Kidney epithelial cell (primary cell): Measurements from ENCODE around the gene NTM. TPM values are rescaled to one million over a fixed set of nuclear protein-coding genes. Genes with fewer than 3 reads are reported as not detected.
"Not testable (repeated sequence)": the region's sequence is repeated elsewhere in the genome, so short reads cannot be mapped to it uniquely, and the experiment has no call there.

Experiments used
- DNase-seq: peaks from one replicate; pipeline ENCODE4 v3.0.0-alpha.2; 2010; ENCODE audit warnings: low read depth
- H3K27me3 ChIP-seq: 2 replicates; pipeline ENCODE4 v1.6.0; 2011; ENCODE audit warnings: low read length; ENCODE audit not compliant: control insufficient read depth, insufficient read depth
- H3K36me3 ChIP-seq: 2 replicates; pipeline ENCODE4 v1.5.1; 2011; ENCODE audit warnings: low read length; ENCODE audit not compliant: control insufficient read depth, insufficient read depth
- H3K4me3 ChIP-seq: 2 replicates; pipeline ENCODE4 v1.5.1; 2011; ENCODE audit warnings: low read depth, mild to moderate bottlenecking, control low read depth, low read length
- total RNA-seq: library from RNA; depleted of rRNA; stranded (reverse); fragments of >200 nt; gene quantifications from 2 replicates; pipeline ENCODE4 v1.2.3, GENCODE V29; 2015
- TF ChIP-seq, protein P1 (sequence below): IDR thresholded peaks from 2 replicates; pipeline ENCODE4 v1.5.1; 2011; ENCODE audit warnings: mild to moderate bottlenecking, moderate library complexity, low read length, control low read depth, inconsistent platforms; ENCODE audit not compliant: insufficient read depth, poor library complexity, severe bottlenecking

Gene NTM
- total RNA-seq, 1 donor from 2014 or later: 111 TPM

DNA sequence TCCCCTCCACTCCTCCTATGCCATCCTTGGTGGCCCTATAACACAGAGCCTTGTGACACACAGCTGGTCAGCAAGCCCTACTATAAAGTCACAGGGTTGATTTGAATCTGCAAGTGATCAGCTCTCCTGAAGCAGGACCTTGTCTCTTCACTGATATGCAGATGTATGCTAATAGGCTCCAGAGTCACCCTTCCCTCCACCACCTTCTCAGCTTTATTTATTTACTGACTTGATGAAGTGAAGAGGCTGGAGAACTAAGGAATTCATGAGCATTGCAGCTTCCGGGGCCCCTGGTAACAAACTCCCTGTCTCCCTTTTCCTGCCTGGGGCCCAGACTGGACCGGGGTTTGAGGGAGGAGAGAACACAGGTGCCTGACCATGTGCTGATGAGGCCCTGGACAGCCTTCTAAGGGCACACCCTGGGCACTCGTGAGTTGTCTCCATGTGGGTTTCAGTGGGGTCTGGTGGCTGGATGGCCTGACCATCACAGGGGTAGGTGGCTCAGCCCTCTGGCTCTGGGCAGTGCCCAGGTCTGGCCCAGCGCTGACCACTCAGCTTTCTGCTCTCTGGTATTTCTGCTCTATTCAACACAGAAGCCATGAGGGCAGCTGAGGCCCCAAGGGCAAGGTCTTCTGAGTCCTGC is 307.5 kb downstream of the NTM start:
- TF ChIP-seq, protein P1, sequence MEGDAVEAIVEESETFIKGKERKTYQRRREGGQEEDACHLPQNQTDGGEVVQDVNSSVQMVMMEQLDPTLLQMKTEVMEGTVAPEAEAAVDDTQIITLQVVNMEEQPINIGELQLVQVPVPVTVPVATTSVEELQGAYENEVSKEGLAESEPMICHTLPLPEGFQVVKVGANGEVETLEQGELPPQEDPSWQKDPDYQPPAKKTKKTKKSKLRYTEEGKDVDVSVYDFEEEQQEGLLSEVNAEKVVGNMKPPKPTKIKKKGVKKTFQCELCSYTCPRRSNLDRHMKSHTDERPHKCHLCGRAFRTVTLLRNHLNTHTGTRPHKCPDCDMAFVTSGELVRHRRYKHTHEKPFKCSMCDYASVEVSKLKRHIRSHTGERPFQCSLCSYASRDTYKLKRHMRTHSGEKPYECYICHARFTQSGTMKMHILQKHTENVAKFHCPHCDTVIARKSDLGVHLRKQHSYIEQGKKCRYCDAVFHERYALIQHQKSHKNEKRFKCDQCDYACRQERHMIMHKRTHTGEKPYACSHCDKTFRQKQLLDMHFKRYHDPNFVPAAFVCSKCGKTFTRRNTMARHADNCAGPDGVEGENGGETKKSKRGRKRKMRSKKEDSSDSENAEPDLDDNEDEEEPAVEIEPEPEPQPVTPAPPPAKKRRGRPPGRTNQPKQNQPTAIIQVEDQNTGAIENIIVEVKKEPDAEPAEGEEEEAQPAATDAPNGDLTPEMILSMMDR: no peak
- Histone ChIP-seq H3K27me3 (peaks cover 5% of the 10 kb centered on the region), H3K36me3 (no peaks in the 10 kb centered on the region), H3K4me3 (no peak overlapping the region)
- DNase-seq: no peak

- peaks cover 5% of the 10 kb centered on the region for H3K27me3 ChIP-seq
- TF ChIP-seq, protein P1: no peak
- H3K36me3 ChIP-seq: no peaks in the 10 kb centered on the region
- no peak for DNase-seq
- H3K4me3 ChIP-seq: no peak overlapping the region
These were observed 308.4 kb downstream of the NTM start for GRCh38 chr11:131678658-131679340.

DNA sequence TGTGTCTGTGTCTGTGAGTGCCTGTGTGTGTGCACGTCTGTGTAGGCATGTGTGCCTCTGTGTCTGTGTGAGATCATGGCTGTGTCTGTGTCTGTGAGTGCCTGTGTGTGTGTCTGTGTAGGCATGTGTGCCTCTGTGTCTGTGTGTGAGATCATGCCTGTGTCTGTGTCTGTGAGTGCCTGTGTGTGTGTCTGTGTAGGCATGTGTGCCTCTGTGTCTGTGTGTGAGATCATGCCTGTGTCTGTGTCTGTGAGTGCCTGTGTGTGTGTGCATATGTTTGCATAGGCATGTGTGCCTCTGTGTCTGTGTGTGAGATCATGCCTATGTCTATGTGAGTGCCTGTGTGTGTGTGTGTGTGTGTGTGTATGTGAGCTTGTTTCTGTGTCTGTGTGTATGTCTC is 310.0 kb downstream of the NTM start:
- H3K27me3 ChIP-seq, H3K4me3 ChIP-seq, DNase-seq, H3K36me3 ChIP-seq: not testable (repeated sequence)

DNA sequence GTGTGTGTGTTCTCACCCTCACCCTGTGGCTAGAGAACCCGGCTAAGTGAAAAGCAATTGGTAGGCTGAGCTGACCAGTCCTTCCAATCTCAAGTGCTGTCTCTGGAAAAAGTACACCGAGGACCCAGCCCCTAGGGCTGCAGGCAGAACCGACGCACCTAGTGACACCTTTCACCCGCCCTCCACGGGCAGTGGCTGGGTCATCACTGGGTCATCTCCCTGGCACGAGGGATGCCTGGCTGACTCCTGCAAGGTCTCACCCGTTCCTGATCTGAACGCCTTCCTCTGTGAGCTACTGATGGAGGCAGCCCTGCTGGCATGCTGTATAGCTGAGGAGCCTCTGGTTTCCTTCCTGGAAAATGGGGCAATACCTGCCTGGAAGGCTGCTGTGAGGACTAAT is 311.5 kb downstream of the NTM start:
- H3K27me3 ChIP-seq: peaks cover 9% of the 10 kb centered on the region
- TF ChIP-seq, protein P1: no peak
- H3K4me3 ChIP-seq: no peak overlapping the region
- no peak for DNase-seq
- no peaks in the 10 kb centered on the region for H3K36me3 ChIP-seq

DNA sequence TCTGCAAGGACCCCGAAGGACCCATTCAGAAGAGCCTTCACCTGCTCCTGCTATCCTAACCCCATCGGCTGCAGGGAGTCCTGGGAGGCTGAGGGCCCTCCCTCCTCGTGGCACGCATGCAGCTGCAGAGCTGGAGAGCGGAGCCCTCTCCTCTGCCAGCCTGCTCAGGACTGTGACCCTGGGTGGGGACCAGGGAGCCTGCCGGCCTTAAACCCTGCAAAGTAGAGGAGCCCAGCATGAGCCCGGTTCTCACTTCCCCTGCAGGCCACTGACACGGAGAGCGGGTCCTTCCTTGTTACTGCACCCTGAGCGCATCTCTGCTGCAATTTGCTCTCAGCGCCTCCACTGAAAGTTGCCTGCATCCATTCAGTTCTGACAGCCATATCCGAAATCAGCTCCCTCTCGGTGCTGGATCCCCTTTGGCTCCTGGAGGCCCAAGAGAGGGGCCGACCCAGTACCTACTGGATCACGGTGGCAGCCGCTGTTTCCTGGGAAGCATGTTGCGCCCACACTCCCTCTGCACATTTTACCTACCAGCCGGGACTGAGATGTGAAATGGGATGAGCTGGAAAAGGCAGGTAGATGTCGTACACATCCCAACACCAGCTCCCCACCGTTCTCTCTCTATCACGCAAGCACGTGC is 312.1 kb downstream of the NTM start:
- Histone ChIP-seq H3K4me3 (no peak overlapping the region), H3K36me3 (no peaks in the 10 kb centered on the region), H3K27me3 (peaks cover 13% of the 10 kb centered on the region)
- TF ChIP-seq, protein P1: no peak
- DNase-seq: no peak

GRCh38 chr11:131683131-131683530 is 312.7 kb downstream of the NTM start:
- Histone ChIP-seq H3K27me3 (peaks cover 15% of the 10 kb centered on the region), H3K36me3 (no peaks in the 10 kb centered on the region), H3K4me3 (no peak overlapping the region)
- TF ChIP-seq, protein P1: no peak
- DNase-seq: no peak
